Mammary epithelial cell (primary cell): ENCODE data around the gene ABHD12B.

Source experiments
- EZH2 ChIP-seq: IDR thresholded peaks from 2 replicates; pipeline ENCODE4 v1.6.1; 2012; ENCODE audit warnings: low read length, inconsistent platforms, borderline replicate concordance
- TF ChIP-seq, protein P1 (sequence below), 2 donors: IDR thresholded peaks in 1 of 2; conservative IDR thresholded peaks in 1 of 2; 2 replicates each; pipeline ENCODE4 v1.5.1; 2011 to 2012; ENCODE audit warnings: inconsistent platforms in 2 of 2, low read length in 2 of 2, mild to moderate bottlenecking in 2 of 2, control low read depth in 1 of 2, low read depth in 1 of 2; ENCODE audit not compliant: insufficient read depth in 1 of 2; ENCODE audit errors: extremely low read depth in 1 of 2

DNA sequence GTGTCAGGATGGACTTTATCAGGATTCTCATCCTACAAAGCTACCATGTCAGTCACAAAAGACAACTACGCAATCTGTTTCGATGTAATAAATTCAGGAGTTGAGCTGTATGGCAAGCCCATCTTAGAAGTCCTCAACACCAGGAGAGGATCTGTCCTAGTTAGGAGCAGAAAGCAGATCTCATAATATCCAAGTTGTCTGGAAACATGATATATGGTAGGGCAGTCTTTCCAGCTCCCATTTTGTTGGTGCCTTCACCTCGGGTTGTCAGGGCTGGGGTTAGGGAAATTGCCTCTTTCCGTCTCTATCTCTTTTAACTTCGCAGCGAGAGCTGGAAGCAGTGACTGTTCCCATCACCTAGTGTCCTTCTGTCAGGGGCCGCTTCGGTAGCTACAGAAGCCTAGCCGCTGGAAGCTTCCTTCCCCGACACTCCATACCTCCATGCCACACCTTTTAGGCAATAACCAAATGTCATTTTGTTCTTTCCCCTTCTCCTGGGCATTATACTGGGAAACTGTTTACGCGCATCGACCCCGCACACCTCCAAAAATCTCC lies 42.3 kb upstream of the ABHD12B start:
- TF ChIP-seq EZH2, result no peak
- TF ChIP-seq, protein P1, sequence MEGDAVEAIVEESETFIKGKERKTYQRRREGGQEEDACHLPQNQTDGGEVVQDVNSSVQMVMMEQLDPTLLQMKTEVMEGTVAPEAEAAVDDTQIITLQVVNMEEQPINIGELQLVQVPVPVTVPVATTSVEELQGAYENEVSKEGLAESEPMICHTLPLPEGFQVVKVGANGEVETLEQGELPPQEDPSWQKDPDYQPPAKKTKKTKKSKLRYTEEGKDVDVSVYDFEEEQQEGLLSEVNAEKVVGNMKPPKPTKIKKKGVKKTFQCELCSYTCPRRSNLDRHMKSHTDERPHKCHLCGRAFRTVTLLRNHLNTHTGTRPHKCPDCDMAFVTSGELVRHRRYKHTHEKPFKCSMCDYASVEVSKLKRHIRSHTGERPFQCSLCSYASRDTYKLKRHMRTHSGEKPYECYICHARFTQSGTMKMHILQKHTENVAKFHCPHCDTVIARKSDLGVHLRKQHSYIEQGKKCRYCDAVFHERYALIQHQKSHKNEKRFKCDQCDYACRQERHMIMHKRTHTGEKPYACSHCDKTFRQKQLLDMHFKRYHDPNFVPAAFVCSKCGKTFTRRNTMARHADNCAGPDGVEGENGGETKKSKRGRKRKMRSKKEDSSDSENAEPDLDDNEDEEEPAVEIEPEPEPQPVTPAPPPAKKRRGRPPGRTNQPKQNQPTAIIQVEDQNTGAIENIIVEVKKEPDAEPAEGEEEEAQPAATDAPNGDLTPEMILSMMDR (conservative IDR thresholded peaks at IDR 0.05 in 1 of 2, IDR thresholded peaks at IDR 0.05 in 1 of 2; ENCODE audit: extremely low read depth in 1 of 2, insufficient read depth in 1 of 2, low read depth in 1 of 2, low read length in 2 of 2), result no peak
